Nucleus accumbens (tissue), 56 donors: Measurements from ENCODE around the gene TRIM16.
"Not testable (repeated sequence)": the region's sequence is repeated elsewhere in the genome, so short reads cannot be mapped to it uniquely, and the experiment has no call there.

Experiments
- DNase-seq, 56 donors: peaks; one replicate each; lab custom pipeline; 2025; lab: John Stamatoyannopoulos, UW

The TRIM16 gene

DNA sequence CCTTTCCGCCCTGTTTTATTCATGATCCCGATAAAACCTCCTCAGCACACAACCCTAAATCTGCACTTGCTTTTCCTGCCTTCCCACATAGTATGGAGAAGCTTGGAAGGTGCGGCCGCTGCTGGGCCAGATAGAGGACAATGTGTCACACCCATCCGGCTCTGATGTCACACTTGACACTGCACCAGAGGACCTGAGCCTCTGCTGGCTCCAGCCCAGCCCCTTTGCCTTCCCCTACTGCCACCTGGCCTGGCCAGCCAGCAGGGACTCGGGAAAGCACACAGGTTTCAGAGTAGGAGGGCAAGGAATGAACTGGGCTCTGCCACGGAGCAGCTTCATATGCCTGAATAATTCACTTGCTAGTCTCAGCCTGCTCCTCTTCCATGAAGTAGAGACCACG, 62.0 kb downstream of the TRIM16 start:
- DNase-seq, result not testable (repeated sequence)

DNA sequence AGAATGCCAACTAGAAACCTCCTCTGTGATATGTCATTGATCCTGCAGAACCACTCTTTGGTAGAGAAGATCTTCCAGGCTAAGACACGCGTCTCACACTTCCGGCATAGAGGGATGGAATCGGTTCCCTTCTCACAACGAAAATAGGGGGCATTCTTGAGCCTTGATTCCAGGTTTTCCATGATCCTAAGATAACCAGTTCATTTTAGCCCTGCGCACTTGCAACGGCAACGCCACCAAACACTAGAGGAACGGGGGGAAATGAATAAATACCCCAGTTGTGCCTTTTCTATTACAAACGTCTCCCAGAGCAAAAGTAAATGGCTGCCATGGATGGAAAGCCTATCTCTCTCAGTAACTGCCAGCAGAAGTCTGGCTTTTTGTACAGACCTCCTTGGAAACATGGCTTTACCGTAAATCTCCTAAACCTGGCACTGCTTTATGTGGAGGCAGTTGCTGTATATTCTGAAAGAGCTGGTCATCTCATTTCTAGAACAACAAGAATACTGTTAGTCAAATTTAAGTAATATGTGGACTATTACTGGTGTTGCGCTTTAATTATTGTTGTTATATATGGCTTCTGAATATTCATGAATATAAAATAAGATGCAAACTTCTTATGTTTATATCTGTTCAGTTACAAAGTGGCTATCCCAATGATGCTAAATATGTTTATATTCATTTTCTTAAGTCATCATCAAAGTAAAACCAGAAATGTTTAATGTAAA, 64.6 kb downstream of the TRIM16 start, which contains the start of gene FBXW10B:
Gene FBXW10B (minus strand): TSS at position 374 of the 728 bp plus-strand sequence. CDS start 192 bp downstream, at position 182.
- DNase-seq, result peak in 11 of 56 donors; percentile 1 to 47 (median 5)

DNA sequence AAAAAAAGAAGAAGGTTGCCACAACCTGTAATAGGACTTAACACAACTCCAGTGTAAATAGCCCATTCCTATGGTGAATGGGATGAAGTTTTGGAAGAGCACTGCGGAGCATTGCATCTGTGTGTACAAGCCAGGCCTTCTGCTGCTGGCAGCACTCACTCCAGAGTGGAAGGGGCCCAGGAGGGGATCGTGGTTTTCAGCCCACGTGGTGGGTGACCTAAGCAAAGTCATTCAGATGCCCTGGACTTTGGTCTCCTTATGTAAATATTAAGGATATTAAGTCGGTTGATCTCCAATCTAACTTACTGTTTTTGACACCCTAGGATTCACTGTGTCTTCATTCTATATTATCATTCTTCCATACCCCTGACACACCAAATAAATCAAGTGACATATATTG, 67.3 kb downstream of the TRIM16 start:
- not testable (repeated sequence) for DNase-seq

DNA sequence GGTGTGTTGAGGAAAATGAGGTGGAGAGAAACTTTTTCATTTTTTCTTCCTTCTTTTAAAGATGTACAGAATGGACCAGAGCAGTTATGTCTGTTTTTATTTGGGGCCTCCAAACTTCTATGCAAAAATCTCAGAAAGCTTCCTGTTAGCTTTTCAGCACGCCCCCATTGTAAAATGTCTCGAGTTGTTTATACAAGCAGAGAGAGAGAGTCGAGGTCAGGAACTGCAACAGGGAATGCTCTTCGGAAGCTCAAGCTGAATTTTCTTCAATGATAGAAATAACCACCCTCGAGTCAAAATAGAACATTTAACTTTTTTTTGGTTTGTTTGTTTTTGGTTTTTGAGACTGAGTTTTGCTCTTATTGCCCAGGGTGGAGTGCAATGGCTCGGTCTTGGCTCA, 68.3 kb downstream of the TRIM16 start:
- DNase-seq, result not testable (repeated sequence)

DNA sequence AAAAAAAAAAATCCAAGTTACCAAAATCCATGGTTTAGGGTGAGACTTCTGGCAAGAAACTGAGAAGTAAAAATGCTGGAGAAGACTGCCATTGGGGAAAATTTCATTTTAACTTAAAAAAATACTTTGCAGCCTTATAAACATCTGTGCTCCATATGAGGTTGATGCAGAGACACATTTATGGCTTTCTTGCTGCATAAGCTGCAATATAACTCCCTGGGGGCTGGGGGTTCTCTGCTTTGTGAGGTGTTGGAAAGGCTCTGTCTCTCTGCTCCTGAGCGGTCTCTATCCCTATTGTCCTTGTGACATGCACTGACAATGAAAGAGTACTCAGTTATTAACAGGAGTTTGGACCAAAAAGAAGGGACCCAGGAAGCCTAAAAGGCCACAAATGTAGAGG, 71.0 kb downstream of the TRIM16 start:
- not testable (repeated sequence) for DNase-seq

DNA sequence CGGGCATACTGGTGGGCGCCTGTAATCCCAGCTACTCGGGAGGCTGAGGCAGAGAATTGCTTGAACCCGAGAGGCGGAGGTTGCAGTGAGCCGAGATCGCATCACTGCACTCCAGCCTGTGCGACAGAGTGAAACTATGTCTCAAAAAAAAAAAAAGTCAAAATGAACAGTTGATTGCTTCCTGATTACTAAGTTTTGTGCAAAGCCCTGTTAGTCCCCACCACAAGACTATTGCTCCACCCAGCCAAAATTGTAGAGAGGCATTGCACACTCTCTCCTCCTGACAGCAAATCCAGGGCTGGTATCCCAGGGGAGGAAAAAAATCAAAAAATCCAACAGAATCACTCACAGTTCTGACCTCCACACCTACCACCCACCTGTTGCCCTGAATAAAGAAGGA, 91.2 kb downstream of the TRIM16 start:
- not testable (repeated sequence) for DNase-seq

DNA sequence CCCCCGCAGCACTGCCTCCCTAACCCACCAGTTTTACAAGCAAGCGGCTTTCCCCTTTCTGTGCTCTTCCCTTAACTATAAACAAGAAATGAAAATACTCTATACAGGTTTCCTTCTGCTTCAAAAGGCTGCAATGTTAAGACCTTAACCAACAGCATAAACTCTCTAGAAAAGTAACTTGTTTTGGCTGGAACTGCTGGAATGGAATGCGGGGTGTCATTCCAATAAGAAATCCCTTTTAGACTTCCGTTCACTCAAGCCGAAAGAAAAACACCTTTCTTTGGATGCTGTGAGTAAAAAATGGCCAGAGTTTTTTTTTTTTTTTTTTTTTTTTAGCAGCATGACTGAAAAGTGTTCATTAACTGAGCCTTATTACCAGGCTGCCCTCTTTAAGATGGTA, 92.1 kb downstream of the TRIM16 start:
- DNase-seq, result not testable (repeated sequence)

DNA sequence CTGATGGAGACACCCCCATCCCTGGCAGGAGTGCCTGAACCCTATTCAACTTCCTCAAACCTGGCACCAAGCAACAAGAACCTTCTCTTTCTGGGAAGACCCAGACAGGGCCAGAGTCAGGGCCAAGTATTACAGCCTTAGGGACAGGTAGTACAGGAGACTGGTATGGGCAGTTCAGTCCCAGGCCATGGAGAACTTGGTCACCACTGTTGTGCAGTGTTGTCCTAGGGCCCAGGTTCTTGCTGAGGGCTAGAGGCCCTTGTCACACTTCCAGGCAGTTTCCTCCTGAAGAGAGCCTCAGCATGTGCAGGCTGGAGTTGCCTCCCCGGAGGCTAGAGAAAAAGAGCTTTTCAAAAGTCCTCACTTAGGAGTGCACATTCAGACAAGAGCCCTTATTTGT, 93.3 kb downstream of the TRIM16 start:
- not testable (repeated sequence) for DNase-seq

DNA sequence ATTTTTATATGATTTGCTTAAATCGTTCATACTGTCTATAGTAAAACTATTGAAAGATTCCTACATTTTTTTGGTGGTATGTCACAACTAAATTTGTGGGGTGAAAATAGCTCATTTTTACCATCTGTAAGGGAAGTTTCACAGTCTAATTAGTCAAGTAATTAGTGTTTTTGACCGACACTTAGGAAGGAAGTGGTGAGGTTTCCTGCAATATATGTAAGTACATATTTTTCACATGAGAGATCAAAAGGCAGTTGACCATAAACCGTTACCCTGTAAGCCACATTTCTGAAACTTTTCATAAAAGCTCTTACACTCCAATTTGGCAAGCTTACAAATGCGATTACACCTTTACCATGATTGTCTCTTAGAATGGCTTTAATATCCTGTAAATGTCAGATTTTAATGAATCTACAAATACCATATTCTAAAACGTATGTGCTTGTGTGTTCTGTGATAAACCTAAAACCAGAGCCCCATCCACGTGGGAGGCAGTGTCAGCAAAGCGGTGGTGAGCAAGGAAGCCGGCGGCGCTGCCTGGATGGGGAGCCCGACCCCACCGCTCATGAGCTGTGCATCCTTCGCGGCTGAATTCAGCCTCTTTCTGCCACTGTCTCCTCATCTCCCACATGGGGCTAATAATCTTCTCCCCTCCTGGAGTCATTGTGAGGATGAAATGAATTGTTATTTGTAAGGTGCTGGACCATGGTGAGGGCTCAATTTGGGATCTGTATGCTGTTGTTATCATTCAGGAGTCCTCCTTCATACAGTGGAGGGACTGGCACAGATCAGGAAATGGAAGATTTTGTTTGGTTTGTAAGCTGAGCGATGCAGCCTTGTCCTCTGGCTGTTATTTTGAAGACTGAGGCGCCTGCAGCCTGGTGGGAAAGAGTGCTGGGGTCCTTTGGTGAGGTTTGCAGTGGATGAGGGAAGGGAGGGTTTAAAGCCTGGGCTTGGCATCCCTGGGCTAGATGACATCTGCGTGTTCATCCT, 94.3 kb downstream of the TRIM16 start:
- DNase-seq, result not testable (repeated sequence)

DNA sequence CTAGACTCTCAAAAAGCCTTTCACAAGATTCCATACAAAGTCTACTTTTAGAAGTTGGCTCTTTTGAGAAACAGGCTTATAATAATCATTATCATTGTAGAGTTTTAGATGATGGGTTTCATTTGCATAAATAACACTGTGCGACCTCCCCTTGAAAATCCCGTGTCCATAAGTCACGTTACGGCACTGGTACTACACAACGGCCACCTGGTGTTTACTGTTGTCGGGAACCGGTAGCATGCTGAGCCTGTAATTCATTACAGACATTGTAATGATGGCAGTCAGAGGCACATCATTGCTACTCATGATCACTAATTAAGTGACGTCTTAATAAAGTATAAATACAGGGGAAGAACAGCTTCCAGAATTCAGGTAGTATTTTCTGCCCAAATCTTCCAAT, 96.1 kb downstream of the TRIM16 start:
- DNase-seq, result not testable (repeated sequence)

DNA sequence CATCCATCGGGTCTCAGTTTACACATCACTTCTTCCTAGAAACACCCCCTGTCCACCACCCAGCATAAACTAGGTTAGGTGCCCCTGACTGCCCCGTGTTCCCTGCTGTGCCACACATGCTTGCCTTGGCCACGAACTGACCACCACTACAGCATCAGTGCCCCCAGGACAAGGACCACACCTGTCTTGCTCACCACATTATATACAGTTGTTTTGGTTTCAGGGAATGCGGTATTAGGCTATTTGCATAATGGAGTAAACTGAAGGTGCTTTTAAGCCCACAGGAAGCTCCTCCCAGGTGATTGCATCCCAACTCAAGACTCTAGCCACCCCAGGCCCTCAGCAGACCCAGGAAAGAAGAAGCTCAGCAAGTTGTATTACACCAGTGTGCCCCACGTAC, 100.8 kb downstream of the TRIM16 start:
- not testable (repeated sequence) for DNase-seq

DNA sequence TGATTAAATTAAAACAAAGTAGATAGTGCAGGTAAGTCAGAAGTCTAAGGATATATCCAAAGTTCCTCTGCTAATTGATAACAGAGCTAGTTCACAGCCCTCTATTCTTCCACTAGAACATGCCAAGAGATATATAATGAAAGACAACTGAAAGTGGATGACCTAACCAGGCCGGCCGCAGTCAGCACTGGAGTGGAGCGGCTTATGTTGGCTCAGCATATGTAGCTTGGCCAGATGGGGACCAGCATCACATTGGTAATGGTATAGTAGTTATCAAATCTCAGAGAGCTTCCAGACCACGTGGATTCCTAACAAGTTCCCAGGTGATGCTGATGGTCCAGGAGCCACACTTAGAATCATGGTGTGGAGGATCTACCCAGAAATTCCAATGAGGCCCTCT, 102.6 kb downstream of the TRIM16 start:
- DNase-seq, result not testable (repeated sequence)
